GM10266 (cell line): ENCODE results near the gene TRIO.

ENCODE experiments used
- DNase-seq: peaks from one replicate; pipeline ENCODE4 v3.0.0; 2012; ENCODE audit errors: extremely low spot score
- TF ChIP-seq, protein P1 (sequence below): IDR thresholded peaks from 2 replicates; pipeline ENCODE4 v1.5.1; 2012; ENCODE audit warnings: mild to moderate bottlenecking, low read depth; ENCODE audit not compliant: control insufficient read depth, insufficient read depth; ENCODE audit errors: missing control alignments

Gene TRIO

DNA sequence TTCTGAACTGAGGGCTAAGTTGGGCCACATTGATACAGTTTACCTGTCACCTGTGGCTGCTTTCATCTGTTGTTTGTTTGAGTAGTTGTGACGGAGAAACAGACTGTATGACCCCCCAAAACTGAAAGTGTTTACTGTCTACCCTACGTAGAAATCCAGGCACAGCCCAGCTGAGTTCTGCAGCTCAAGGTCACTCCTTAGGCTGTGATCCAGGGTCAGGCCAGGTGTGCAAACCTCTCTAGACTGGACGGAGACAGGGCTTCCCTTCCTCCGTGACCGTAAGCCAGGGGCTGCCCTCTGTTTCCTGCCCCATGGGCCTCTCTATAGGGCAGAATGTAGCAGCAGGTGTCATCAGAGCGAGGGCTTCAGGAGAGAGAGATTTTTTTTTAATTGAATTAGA lies 230.5 kb downstream of the TRIO start:
- TF ChIP-seq, protein P1, sequence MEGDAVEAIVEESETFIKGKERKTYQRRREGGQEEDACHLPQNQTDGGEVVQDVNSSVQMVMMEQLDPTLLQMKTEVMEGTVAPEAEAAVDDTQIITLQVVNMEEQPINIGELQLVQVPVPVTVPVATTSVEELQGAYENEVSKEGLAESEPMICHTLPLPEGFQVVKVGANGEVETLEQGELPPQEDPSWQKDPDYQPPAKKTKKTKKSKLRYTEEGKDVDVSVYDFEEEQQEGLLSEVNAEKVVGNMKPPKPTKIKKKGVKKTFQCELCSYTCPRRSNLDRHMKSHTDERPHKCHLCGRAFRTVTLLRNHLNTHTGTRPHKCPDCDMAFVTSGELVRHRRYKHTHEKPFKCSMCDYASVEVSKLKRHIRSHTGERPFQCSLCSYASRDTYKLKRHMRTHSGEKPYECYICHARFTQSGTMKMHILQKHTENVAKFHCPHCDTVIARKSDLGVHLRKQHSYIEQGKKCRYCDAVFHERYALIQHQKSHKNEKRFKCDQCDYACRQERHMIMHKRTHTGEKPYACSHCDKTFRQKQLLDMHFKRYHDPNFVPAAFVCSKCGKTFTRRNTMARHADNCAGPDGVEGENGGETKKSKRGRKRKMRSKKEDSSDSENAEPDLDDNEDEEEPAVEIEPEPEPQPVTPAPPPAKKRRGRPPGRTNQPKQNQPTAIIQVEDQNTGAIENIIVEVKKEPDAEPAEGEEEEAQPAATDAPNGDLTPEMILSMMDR = no peak
- DNase-seq = no peak

DNA sequence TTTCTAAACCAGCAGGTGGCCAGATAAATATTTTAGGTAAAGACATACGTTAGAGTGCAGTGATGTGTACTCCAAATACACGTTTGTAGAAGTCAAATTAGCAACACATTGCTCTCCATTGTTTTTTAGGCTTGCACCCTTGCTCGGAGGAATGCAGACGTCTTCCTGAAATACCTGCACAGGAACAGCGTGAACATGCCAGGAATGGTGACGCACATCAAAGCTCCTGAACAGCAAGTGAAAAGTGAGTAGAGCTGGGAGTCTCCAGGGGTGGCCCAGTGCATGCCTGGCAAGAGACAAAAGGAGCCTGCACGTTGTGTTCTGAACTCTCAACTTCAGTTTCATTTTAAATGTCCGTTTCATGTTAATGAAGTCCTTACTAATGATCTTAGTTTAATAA lies 231.0 kb downstream of the TRIO start:
- TF ChIP-seq, protein P1 = no peak
- DNase-seq = no peak

DNA sequence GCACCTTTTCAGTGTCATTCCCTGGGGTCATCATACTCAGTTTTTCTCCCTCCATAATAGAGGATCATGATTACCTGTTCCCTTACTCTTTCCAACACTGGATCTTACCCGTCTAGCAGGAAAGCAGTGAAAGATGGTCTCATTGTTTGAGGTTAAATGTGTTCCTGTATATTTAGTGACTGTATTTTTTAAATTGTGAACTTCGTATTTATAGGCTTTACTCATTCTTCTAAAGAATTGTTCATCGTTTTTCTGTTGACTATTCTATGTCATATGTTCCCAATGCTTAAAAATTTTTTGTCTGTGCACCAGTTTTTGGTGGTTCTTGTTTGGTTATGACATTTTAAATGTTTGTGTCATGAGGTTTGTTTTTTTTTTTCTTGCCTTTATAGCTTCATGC lies 233.6 kb downstream of the TRIO start:
- TF ChIP-seq, protein P1 = no peak
- DNase-seq = no peak

DNA sequence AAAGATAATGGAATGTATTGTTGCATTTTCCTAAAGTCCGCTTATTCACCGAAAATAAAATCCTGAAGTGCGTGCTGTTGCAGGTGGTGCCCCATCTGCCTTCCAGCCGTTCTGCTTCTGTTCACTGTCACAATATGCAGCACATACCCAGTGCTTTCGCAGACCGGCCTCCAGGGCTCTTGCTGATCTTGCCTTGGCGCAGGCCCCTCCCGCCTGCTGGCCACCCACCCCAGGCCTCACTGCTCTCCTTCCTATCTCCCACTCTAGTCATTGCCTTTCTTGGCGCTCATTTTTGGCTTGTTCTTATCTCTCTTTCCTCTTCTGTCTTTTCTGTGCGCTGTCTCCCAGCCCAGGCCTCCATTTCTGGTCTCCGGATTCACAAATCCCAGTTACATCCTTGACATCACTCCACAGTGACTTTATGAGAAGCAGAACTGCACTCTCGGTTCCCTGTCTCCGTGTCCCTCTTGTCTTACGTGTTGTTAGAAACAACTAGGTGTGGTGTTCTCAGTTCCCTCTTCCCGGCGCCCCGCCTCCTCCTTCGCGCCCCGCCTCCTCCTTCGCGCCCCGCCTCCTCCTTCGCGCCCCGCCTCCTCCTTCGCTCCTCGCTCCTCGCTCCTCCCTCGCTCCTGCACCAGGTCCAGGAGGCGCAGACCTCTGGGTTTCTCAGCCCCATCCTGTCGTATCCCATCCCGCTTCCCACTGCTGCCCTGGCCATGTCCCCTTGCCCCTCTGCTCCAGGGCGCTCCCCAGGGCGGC lies 236.8 kb downstream of the TRIO start:
- TF ChIP-seq, protein P1 = no peak
- no peak for DNase-seq

DNA sequence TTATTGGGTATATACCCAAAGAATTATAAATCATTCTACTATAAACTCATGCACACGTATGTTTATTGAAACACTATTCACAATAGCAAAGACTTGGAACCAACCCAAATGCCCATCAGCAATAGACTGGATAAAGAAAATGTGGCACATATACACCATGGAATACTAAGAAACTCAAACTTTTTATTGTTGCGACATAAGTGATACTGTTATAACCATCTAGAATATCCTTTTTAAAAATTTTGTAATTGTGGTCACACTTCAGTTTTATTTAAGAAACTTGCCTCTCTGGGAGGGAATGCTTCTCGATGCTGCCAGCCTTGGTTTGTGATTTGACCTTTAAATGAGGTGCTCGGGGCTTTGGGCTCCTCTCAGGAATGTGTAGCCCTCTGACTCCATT lies 237.6 kb downstream of the TRIO start:
- DNase-seq = no peak
- TF ChIP-seq, protein P1 = no peak

DNA sequence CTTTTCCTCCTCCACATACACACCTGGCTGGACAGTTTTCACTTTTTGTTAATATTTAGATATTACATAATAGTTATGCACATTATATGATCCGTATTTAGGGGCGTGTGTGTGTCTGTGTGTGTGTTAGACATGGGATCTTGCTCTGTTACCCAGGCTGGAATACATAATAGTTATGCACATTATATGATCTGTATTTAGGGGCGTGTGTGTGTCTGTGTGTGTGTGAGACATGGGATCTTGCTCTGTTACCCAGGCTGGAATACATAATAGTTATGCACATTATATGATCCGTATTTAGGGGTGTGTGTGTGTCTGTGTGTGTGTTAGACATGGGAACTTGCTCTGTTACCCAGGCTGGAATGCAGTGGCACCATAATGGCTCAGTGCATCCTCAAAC lies 239.5 kb downstream of the TRIO start:
- no peak for DNase-seq

DNA sequence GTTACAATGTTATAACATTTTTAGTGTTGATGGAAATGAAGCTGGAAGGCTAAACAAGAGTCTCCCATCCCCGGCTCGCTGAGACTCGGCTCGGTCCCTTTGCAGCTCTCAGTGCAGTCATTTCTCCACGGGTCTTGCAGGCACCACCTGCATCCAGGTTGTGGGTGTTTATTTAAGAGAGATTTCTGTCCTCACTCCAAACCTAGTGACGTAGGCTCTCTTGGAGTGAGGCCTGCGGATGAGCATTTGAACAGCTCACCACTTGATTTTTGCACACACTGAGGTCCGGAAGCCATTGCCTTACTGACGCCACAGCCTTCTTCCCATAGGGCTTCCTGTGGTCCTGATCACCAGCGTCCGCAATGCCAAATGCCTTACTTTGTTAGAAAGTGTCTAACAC lies 240.8 kb downstream of the TRIO start:
- TF ChIP-seq, protein P1 = no peak
- no peak for DNase-seq

More for the DNA sequence above, 239.5 kb downstream of the TRIO start:
- TF ChIP-seq, protein P1 = no peak
